ENCODE results near the gene PLCL2.

- TF ChIP-seq REST (IDR thresholded peaks at IDR 0.05) (no peak), POLR2A (IDR thresholded peaks at IDR 0.05; ENCODE audit: low read length) (no peak), CEBPB (IDR thresholded peaks at IDR 0.05) (no peak), MAFK (IDR thresholded peaks at IDR 0.05; ENCODE audit: partially characterized antibody) (no peak), NPAS2 (CRISPR knock-in tag; IDR thresholded peaks at IDR 0.05; ENCODE audit: borderline replicate concordance) (no peak), RAD21 (conservative IDR thresholded peaks at IDR 0.05 in 1 of 2, IDR thresholded peaks at IDR 0.05 in 1 of 2) (no peak), E2F6 (IDR thresholded peaks at IDR 0.05; ENCODE audit: borderline replicate concordance, low read depth) (no peak)
- TF ChIP-seq, protein P1, sequence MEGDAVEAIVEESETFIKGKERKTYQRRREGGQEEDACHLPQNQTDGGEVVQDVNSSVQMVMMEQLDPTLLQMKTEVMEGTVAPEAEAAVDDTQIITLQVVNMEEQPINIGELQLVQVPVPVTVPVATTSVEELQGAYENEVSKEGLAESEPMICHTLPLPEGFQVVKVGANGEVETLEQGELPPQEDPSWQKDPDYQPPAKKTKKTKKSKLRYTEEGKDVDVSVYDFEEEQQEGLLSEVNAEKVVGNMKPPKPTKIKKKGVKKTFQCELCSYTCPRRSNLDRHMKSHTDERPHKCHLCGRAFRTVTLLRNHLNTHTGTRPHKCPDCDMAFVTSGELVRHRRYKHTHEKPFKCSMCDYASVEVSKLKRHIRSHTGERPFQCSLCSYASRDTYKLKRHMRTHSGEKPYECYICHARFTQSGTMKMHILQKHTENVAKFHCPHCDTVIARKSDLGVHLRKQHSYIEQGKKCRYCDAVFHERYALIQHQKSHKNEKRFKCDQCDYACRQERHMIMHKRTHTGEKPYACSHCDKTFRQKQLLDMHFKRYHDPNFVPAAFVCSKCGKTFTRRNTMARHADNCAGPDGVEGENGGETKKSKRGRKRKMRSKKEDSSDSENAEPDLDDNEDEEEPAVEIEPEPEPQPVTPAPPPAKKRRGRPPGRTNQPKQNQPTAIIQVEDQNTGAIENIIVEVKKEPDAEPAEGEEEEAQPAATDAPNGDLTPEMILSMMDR (IDR thresholded peaks at IDR 0.05) = no peak
Observed at GRCh38 chr3:16893618-16894200, 9.0 kb downstream of the PLCL2 start.
